HG02798 (cell line): ENCODE results near the gene PHC2.

ENCODE experiments used
- ATAC-seq: cut with Tn5 transposase; IDR thresholded peaks from one replicate; pipeline ENCODE4 v1.9.1; 2021; ENCODE audit warnings: mild to moderate bottlenecking; ENCODE audit not compliant: unreplicated experiment, poor library complexity

The PHC2 gene

GRCh38 chr1:33430692-33431593, at the start of gene PHC2:
Gene PHC2 (minus strand): TSS chr1:33431095. CDS start chr1:33375539, 55,556 bp downstream.
- peak; percentile 92 for ATAC-seq

- no peak for ATAC-seq
Measured at GRCh38 chr1:33477451-33477850, 46.6 kb upstream of the PHC2 start.

GRCh38 chr1:33473900-33474299, 43.0 kb upstream of the PHC2 start:
- ATAC-seq: no peak

- ATAC-seq: peak; percentile 95
Measured at GRCh38 chr1:33472269-33472980, 41.5 kb upstream of the PHC2 start, which contains the start of gene ZSCAN20. Gene ZSCAN20 (plus strand): TSS chr1:33472645. CDS start chr1:33479289, 6,644 bp downstream.

GRCh38 chr1:33471416-33471815, 40.5 kb upstream of the PHC2 start:
- ATAC-seq: no peak

- ATAC-seq: peak; percentile 43
Measured at GRCh38 chr1:33470495-33471012, 39.7 kb upstream of the PHC2 start.

GRCh38 chr1:33469691-33470090, 38.8 kb upstream of the PHC2 start:
- no peak for ATAC-seq

- no peak for ATAC-seq
Measured at GRCh38 chr1:33468967-33469366, 38.1 kb upstream of the PHC2 start.

GRCh38 chr1:33468531-33468930, 37.6 kb upstream of the PHC2 start:
- no peak for ATAC-seq

GRCh38 chr1:33468011-33468410, 37.1 kb upstream of the PHC2 start:
- ATAC-seq: no peak

- no peak for ATAC-seq
Measured at GRCh38 chr1:33466159-33466558, 35.3 kb upstream of the PHC2 start.

GRCh38 chr1:33465316-33465715, 34.4 kb upstream of the PHC2 start:
- ATAC-seq: no peak

GRCh38 chr1:33464552-33464951, 33.7 kb upstream of the PHC2 start:
- no peak for ATAC-seq

GRCh38 chr1:33462405-33463164, 31.7 kb upstream of the PHC2 start:
- no peak for ATAC-seq

GRCh38 chr1:33460947-33461629, 30.2 kb upstream of the PHC2 start:
- ATAC-seq: peak; percentile 67

- no peak for ATAC-seq
Measured at GRCh38 chr1:33460144-33460543, 29.2 kb upstream of the PHC2 start.

- no peak for ATAC-seq
Measured at GRCh38 chr1:33459691-33460090, 28.8 kb upstream of the PHC2 start.

- ATAC-seq: no peak
Measured at GRCh38 chr1:33456502-33456886, 25.6 kb upstream of the PHC2 start.

- peak; percentile 58 for ATAC-seq
Measured at GRCh38 chr1:33455539-33456501, 24.9 kb upstream of the PHC2 start.
